Measurements from ENCODE around the gene SRD5A3. TPM values are rescaled to one million over a fixed set of nuclear protein-coding genes. Genes with fewer than 3 reads are reported as not detected.
A peak's percentile ranks its signal among the peaks of the same experiment; 100 is the strongest.

The SRD5A3 gene
- total RNA-seq: 10.8 and 12.0 TPM in 2 replicates

DNA sequence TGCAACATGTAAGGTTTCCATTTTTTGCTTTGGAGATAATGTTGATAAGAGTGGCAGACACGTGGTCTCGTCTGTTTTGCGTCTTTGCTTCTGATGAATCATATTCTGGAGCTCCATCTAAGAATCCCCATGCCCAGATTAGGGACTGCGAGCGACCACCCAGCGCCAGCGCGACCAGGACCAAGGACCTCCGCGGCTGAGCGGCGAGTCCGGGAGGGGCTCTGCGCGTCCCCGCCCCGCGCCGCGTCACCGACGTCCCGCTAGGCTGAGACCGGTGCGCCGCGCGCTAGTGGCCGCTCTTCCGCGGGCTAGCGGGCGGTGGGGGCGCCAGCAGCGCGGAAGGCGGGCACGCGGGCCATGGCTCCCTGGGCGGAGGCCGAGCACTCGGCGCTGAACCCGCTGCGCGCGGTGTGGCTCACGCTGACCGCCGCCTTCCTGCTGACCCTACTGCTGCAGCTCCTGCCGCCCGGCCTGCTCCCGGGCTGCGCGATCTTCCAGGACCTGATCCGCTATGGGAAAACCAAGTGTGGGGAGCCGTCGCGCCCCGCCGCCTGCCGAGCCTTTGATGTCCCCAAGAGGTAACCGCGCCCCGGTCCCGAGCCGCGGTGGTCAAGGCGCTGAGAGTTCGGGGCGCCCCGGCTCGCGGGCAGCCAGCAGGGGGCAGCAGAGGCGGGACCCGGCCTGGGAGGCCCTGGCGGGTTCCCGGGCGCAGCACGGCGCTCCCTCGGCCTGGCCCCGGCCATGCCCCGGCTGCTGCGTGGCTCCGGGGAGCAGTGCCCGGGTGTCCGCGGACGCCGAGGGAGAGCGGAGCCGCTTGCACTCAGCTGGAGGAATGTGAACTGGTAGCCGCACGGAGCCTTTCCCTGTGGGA is at the start of gene SRD5A3:
SRD5A3 (plus strand) TSS at position 263 of the 871 bp plus-strand sequence; CDS start at position 358, 95 bp downstream.
- no peak for DNase-seq (ENCODE audit: low read depth)

DNA sequence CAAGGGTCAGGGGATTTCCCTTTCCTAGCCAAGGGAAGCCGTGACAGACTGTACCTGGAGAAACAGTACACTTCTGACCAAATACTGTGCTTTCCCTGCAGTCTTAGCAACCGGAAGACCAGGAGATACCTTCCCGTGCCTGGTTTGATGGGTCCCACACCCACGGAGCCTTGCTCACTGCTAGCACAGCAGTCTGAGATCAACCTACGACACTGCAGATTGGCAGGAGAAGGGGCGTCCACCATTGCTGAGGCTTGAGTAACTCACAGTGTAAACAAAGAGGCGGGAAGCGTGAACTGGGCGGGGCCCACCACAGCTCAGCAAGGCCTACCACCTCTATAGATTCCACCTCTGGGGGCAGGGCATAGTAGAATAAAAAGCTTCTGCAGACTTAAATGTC is 48.7 kb upstream of the SRD5A3 start:
- DNase-seq (ENCODE audit: low read depth): no peak

DNA sequence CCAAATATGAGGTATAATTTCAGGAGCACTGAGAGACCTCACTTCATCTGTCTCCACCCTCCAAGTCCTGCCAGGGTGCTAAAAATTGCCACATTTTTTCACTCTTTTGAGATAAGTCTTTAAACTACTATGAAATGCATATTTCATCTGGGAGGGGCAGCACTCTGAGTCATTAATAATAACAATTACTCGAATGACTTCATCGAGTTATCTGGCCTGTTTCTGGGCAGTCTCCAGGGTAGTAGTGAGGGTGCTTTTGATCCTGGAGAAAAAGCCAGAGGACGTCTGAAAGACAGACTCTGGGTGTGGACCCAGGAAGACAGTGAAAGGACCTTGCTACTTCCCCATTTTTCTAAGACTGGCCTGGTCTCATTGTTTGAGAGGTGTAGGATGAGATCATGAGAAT is 42.3 kb upstream of the SRD5A3 start:
- DNase-seq (ENCODE audit: low read depth): peak; percentile 12

DNA sequence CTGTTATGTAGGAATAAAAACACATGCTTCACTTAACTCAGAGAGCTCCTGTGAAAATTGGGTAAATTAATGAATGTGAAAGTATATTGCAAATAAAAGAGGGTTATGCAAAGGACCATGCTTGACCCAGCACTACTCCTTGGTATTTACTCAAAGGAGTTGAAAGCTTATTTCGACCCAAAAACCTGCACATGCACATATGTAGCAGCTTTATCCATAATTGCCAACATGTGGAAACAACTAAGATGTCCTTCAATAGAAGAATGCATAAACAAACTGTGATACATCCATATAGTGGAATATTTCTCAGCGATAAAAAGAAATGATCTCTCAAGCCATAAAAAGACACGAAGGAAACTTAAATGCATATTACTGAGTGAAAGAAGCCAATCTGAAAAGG is 41.7 kb upstream of the SRD5A3 start:
- no peak for DNase-seq (ENCODE audit: low read depth)

DNA sequence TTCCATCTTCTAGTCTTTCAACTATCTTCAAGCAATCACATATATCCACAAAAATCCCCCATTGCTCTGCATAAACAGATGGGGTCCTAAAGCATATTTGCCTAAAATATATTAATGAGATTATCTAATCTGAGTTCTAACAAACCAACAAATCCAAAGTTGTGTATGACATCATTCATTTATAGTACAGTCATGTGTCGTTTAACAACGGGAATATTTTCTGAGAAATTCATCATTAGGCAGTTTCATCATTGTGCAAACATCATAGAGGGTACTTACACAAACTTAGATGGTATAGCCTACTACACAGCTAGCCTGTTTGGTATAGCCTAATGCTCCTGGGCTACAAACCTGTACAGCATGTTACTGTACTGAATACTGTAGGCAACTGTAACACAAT is 38.0 kb upstream of the SRD5A3 start:
- no peak for DNase-seq (ENCODE audit: low read depth)

DNA sequence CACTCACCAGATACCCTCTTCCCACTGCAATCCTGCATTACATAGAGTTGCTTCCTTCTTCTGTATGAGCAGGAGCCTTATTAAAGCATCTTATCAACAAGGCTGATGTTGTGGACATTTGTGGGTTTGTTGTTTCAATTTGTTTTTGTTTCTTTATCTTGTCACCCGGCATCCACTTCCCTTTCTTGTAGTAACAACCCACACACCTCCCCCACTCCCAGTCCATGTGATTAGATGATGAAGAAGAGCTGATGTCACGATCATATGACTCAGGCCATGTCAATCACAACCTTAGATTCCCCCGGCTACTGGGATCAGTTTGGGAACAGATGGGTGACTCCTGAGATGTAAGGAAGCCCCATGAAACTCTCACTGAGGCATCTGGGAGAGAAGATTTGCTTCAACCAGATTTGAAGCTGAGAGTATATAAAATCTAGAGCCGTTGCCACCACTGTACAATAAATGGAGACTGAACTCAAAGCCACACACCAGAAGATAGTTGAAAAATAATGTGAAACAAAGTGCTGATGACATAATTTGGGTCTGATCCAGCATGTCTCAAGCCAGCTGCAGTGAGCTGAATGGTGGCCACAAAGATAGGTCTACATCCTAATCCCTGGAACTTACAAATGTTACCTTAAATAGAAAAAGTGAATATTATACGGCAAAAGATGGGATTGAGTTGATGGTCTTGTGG is 34.1 kb upstream of the SRD5A3 start:
- no peak for DNase-seq (ENCODE audit: low read depth)

DNA sequence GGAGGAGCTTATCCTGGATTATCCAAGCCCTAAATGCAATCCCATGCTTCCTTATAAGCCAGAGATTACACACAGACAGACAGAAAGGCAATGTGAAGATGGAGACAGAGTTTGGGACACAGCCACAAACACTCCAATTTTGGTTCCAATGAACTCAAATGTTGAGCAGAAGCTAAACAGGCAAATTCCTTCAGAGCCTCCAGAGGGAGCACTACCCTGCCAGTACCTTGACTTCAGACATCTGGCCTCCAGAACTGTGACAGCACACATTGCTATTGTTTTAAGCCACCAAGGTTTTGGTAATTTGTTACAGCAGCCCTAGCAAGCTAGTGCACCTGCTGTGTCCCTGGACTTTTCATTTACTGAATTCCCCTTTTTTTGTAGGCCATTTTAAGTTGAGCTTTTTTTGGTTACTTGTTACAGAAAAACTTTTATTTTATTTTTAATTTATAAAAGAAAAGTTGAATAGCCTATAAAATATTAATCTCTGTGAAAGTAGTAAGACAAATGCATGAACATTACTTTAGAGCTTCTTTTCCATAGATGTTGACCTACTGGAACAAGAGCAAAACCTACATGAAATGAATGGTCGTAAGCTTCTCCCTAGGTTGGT is 33.4 kb upstream of the SRD5A3 start:
- DNase-seq (ENCODE audit: low read depth): peak; percentile 50

DNA sequence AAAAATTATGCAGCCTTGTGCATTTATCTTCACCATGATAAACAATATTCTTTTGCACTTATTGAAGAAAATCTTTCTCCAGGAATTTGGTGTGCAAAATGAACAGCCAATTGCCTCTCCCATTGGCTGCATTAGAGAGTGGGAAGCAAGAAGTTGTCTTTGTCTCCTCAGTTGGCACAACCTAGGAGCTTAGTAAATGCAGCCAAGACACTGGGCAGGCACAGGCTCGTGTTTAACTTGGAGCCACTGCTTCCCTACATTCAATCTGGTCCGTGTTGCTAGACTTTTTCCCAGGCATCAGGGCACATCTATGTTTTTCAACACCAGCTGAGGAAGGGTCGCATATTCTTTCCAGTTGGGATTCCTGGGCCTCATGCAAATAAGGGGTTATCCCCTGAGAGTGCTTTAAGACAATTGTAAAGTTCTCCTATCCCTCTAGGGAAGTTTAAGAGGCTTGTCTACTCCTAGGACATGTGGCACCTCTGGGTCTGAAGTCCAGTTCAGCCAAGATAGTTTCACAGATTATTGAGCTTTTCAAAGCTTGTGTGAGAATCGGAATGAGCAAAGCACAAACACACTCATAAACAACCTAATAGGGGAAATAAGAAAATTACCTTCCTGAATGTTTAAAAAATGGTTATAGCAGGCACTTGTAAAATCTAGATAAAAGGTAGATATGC is 31.8 kb upstream of the SRD5A3 start:
- no peak for DNase-seq (ENCODE audit: low read depth)

DNA sequence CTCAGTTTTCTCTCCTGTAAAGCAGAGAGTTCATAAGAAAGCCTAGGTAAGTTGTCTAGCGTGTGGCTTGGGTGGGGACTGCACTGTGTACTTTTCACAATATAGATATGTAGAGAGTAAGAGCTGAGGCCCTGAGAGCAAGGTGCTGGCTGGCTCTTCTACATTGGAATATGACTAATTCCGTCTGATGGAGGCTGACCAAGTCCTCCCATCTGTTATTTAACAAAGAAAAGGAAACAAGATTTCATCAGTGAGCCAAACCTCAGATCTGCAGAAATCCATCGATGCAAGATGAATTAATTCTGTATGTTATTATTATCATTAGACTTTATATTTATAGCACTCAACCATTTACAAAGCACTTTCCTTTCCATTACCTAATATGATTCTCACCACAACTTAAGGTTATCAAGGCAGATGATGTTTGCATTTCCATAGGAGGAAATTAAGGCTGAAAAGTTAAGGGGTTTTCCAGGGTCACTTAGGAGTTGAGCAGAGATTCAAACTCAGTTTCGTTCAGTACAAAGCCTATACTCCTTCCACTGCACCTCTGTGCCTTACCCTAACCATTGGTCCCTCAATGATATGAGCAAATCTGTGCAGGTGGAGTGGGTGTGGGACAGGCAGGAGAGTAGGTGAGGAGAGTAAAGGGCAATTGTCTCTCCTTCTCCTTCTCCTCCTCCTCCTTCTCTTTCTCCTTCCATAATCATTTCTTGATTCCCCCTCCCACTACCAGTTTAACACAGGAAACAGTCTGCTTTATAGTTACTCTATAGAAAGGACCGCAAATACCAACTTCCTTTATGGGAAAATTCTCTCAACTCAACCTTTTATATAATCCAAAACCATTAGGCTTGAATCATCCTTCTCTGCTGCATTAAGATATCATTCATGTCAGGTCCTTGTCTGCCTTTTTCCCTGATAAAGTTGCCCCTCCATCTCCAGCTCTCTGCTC is 27.6 kb upstream of the SRD5A3 start:
- no peak for DNase-seq (ENCODE audit: low read depth)

DNA sequence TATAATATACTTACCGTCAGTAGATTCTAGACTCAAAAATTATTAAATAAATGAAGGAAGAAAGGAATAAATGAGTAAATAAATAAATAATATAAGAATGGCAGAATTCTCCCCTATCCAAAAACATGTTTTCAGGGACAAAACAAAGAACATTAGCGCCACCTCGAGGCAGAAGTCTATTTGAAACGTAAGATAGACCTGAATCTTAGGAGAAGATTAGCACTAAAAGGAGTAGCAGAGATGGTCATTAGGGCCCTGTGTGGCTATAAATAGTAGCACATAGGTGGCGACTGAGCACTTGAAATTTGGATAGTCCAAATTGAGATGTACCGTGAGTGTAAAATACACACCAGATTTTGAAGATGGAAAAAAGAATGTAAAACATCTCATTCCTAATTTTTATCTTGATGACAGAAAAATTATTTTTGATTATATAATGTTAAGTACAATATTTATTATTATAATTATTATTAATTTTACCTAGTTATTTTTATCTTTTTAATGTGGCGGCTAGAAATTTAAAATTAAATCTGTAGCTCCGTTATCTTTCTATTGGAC is 24.3 kb upstream of the SRD5A3 start:
- DNase-seq (ENCODE audit: low read depth): peak; percentile 65

DNA sequence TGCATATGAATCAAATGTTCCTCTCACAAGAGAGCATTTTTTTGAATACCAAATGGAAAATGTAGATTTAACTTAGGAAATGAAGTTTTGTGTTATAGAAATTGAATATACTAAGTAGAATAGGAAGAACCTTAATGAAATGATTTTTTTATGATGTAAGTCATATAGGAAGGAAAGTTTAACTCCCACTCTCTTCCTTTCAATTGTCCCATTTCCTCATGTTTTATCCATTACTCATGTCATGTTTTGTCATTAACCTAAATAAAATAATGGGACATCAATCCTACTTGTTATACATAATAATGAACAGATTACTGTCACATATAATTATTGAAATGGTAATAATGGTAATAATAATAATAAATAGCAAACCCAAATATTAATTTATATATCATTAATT is 22.7 kb upstream of the SRD5A3 start:
- DNase-seq (ENCODE audit: low read depth): no peak

DNA sequence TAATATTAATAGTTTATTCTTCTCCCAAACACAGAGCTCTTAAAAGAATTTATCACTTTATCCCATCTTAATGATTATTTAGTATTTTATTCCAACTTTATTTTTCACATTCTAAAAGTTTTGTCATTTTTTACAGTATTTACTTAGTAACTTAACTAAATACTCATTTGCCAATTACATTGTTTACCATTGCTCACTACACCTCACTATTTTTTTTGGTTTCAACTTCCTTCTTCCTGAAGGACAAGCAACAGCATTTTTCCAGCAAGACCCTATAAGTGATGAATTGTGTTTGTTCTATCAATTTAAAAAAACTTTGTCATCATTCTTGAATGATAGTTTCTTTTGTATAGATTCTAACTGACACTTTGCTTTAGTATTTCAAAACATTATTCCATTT is 19.4 kb upstream of the SRD5A3 start:
- DNase-seq (ENCODE audit: low read depth): no peak

DNA sequence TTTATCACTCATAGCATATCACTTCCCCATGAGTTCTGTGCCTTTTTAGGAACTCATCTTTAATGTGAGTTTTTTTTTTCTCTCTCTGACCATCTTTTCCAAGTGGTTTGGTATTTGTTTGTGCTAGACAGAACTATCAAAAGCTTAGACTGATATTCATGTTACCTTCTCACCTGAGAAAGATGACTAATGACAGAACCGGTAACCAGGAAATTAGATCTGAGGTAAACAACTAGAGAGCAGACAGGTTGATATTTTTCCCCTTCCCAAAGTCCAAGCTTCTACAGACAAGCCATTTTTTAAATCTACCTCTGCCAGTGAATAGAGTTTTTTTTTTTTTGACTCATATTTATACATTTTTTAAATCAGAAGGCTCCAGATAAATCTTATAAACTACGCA is 17.0 kb upstream of the SRD5A3 start:
- DNase-seq (ENCODE audit: low read depth): no peak

DNA sequence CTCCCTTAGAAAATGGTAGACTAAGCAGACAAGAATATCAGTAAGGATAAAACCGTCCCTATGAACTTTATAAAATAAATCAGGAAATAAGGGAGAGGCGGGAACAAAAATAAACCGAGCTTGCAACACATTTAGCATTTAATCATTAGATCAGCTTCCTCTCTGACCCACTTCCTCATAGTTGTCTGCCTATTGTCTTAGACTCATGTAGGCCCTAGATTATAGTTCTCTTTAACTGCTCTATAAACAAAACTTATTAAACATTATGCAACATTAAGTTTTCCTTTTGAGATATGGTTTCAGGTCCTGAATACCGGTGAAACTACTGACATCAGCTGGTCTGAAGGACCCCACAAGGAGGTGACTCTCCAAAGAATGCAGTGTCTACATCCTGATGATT is 15.8 kb upstream of the SRD5A3 start:
- no peak for DNase-seq (ENCODE audit: low read depth)

DNA sequence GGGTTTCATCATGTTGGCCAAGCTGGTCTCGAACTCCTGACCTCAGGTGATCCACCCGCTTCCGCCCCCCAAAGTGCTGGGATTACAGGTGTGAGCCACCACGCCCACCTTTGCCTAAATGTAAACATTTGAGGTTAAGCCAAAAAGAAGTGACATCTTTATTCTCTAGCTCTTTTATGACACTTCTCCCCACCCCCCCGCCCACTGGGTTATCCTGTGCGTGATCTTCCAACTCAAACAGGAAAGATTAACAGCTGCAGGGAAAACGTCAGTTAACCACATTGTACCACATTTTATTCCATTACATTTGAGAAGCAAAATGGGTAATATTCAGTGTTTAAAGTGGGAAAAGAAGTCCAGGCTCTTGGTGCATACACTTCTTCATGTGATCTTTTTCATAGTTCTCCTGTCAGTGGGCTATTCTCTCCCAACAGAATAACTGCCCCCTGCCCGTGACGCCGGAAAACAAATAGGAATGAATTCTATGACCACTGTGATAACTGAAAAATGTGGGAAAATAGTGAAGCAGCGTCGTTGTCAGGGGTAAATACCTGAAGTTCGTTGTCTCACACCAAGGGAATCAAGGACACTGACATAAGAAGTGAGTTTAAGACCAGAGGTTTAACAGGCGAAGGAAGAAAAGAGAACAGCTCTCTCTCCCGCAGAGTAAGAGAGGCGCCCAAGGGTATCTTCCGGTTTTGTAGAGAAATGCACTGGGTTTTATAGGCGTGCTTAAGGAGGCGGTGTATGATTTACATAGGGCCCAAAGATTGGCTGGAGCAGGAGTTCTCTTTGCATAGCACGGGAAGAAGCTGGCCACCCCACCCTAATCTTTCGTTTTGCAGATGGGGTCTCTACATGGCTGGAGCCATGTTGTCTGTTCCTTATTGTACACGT is 9.7 kb upstream of the SRD5A3 start:
- no peak for DNase-seq (ENCODE audit: low read depth)

DNA sequence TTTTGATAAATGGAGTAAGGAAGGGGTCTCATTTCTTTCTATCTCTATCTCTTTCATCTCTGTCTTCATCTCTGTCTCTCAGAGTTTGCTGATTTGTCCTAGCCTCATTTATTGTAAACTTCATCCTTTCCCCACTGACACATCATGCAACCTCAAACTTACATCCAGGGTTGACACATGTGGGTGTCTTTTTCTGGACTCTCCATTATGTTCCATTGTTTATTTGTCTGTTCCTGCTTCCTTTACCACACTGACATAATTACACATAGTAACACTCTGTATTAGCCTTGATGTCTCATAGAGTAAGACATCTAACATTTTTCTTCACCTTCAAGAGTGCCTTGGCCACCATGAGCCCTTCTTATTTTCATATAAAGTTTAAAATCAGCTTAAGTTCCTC is 8.1 kb upstream of the SRD5A3 start:
- no peak for DNase-seq (ENCODE audit: low read depth)

DNA sequence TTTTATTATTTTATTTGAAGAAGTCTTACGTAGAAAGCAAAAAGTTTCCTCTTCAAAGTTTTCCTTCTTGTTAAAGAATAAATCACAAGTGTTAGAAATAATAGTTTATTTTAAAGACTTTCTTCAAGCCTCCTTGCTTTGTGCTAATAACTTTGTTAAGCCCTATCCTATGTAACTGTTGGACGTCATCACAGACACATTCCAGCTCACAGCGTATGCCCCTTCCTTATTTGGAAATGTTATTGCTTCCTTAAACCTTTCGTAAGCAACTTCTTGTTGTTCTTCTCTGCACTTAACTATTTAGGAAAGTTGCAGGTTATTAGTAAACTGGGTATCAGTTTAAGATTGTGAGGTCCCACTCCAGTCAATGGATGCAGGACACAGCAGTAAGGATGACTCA is 7.6 kb upstream of the SRD5A3 start:
- no peak for DNase-seq (ENCODE audit: low read depth)

DNA sequence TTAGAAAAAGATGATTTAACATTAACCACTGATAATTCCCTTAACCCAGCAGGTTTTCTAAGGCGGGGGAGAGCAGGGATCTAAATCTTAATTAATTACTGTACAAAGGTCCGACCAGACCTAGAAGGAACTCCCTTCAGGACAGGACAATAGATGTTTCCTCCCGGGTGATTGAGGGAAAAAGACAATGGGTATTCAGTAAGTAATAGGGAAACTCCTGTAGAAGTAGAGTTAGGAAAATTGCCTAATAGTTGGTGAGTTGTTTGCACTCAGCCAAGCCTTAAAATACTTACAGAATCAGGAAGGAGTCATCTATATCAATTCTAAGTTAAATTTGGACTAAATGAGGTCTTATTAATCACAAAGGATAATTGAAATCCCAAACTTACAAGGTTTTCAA is 5.8 kb upstream of the SRD5A3 start:
- no peak for DNase-seq (ENCODE audit: low read depth)

DNA sequence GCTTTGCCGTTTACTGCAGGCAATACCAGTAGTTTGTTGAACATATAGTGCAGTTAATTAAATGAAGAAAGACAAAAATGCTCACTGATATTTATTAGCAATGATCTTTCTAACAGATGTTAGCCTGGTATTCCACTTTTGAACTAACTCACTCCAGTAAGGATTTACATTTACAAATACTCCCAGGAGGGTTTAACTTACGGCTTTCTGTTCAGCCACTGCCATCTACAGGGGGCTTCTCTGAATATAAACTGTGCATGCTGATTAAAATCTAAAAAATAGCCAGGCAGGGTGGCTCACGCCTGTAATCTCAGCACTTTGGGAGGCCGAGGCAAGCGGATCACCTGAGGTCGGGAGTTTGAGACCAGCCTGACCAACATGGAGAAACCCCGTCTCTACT is 2.2 kb upstream of the SRD5A3 start:
- no peak for DNase-seq (ENCODE audit: low read depth)

DNA sequence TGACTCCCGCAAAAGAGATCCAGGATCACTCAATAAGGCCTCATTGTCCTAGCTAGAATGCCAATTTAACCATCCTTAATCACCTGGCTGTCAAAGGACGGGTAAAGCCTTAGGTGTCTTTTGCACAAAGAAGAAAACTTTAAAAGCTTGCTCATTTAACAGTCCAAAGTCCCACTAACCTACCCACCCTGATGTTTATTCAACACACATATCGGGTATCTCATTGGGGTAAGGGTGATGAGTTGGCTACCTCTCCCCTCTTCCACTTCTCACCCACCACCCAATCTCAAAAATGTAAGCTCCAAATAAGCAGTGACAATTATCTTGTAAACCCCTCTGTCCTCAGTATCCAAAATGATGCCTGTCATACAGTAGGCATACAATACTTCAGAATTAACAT is 988 bp upstream of the SRD5A3 start:
- no peak for DNase-seq (ENCODE audit: low read depth)

Measured in renal cortical epithelial cell (primary cell).